Measurements from ENCODE around the gene POLR3B. TPM values are rescaled to one million over a fixed set of nuclear protein-coding genes. Genes with fewer than 3 reads are reported as not detected.
"Not testable (repeated sequence)": the region's sequence is repeated elsewhere in the genome, so short reads cannot be mapped to it uniquely, and the experiment has no call there.

Gene POLR3B
- polyA plus RNA-seq (ENCODE audit: insufficient read length in 12 of 12): 10 to 100 TPM in 10 of 12 donors, 1 to 10 TPM in 1, not detected in 1; 8.2 to 15.2 (median 14.3) TPM
- long read RNA-seq, donor 1, full-length matches to known transcripts: 1 of 1 reads
- long read RNA-seq, donor 1, partial matches to known transcripts: 0 of 1 reads
- long read RNA-seq, donor 1, other reads (novel, unspliced or antisense): 0 of 1 reads
- long read RNA-seq, donor 2, full-length matches to known transcripts: 3 of 3 reads
- long read RNA-seq, donor 2, partial matches to known transcripts: 0 of 3 reads
- long read RNA-seq, donor 2, other reads (novel, unspliced or antisense): 0 of 3 reads
- long read RNA-seq, donor 3: 0 reads
- long read RNA-seq, donor 4, full-length matches to known transcripts: 1 of 1 reads
- long read RNA-seq, donor 4, partial matches to known transcripts: 0 of 1 reads
- long read RNA-seq, donor 4, other reads (novel, unspliced or antisense): 0 of 1 reads
- long read RNA-seq, donor 5: 0 reads
- long read RNA-seq, donor 6: 0 reads
- long read RNA-seq, donor 7: 0 reads
- long read RNA-seq, donor 8, full-length matches to known transcripts: 1 of 1 reads
- long read RNA-seq, donor 8, partial matches to known transcripts: 0 of 1 reads
- long read RNA-seq, donor 8, other reads (novel, unspliced or antisense): 0 of 1 reads
- long read RNA-seq, donor 9: 0 reads
- long read RNA-seq, donor 10, full-length matches to known transcripts: 2 of 2 reads
- long read RNA-seq, donor 10, partial matches to known transcripts: 0 of 2 reads
- long read RNA-seq, donor 10, other reads (novel, unspliced or antisense): 0 of 2 reads
- long read RNA-seq, donor 11: 0 reads

DNA sequence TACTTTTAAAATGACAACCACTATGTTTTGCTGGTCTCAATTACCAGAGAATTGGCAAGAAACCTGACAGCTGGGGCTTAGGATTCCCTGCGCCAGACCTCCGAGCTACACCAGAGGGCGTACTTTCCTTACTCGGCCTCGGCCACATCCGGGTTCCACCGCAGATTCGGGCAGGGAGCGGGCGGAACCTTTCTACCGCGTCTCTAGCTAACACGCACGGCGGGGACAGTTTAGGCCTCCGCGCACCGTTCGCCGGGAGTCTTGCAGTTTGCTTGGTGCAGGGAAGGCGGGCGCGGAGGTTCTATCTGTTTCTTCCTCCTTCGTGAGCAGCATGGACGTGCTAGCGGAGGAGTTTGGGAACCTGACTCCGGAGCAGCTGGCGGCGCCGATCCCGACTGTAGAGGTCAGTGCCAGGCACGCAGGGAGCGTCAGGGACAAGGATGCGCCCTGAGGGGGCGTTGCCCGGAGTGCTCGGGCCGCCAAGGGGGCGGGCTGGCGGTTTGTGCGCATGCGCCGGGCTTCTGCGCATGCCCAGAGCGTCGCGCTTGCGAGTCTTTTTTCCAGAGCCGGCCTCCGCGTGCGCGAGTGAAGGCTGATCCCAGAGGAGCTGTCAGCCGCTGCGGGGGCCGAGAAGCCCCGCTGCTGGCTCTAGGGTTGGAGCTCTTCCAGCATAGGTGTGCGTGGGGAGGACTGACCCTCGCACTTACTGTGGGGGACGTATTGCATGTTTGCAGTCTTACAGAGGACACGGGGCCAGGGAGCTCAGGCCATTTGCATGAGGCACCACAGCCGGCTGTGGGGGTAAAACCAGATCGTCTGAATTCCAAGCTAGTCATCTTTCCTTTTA is at the start of gene POLR3B:
POLR3B (plus strand) TSS at position 200 of the 847 bp plus-strand sequence; CDS start at position 332, 132 bp downstream.
- peak; percentile 97 for DNase-seq

DNA sequence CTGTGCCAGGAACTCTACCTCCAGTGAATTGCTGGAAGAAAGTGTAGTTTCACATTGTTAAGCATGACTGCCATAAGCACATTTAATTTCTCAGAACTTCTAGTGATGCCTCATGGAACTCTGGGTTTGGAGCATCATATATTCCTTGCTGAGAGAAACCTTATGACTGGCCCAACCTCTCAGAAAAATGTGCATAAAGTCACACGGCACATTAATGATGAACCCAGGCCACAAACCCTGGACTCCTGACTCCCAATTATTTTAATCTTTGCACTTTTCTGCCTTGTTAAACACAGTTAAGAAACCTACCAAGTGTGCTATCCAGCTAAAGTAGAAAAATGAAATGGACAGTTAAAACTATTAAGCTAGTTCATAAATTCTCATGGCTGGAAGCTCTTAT is 49.4 kb upstream of the POLR3B start:
- no peak for DNase-seq

- no peak for DNase-seq
Observed at GRCh38 chr12:106308611-106309010, 48.9 kb upstream of the POLR3B start.

DNA sequence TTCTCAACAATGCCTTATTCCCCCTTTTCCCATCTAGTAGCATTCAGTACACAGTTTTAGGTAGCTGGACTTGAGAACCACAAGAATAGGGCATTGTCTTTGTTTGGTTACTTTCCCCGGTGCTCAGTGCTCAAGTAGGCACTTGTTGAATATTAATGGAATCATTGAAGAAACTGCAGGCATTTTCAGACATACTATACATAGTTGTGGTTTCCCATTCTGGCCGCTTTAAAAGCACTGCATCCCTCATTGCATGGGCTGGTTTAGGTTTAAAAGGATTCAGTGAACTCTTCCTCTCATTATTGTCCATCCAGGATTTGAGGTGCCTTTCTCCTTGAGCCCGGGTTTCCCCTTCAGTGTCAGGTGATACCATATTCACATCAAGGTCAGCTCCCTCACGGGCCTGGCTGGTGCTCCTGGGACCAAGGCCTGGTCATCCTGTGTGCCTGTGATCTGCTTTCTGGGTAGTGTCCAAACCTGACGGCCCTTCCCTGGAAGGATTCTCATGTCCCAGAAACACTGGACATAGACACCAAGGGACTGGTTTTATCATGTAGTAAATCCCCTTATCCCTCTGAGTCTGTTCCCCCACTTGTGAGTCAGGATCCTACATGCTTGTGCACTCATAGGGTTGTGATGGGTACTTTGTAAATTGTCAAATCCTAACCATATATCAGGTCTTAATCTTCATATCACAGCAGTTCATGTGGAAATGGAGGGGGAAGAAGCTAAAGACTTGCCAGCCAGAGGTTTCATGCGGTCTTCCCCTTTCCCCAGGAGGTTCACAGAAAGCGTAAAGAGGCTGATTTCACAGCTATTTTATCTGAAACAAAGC is 47.7 kb upstream of the POLR3B start:
- no peak for DNase-seq

DNA sequence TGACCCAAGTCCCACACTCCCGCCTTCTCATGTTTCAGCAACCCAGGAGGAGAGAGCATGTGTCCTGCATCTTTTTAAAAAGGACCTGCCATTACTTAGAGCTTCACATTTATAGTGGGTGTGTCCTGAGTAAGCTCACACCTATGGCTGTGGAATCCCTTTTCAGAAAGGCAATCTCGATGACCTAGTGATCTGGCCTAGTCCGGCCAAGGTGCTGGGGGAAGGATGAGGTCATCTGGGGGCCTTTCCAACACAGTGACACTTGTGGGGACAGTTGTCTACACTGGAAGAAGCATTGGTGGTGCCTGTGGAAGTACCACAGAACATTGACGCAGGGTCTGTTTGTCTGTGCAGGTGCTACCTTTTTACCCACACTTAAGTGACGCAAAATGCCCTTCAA is 46.9 kb upstream of the POLR3B start:
- DNase-seq: no peak

GRCh38 chr12:106311139-106311538 is 46.4 kb upstream of the POLR3B start:
- DNase-seq: no peak

GRCh38 chr12:106313413-106313812 is 44.1 kb upstream of the POLR3B start:
- not testable (repeated sequence) for DNase-seq

- no peak for DNase-seq
Observed at GRCh38 chr12:106315523-106315922, 42.0 kb upstream of the POLR3B start.

DNA sequence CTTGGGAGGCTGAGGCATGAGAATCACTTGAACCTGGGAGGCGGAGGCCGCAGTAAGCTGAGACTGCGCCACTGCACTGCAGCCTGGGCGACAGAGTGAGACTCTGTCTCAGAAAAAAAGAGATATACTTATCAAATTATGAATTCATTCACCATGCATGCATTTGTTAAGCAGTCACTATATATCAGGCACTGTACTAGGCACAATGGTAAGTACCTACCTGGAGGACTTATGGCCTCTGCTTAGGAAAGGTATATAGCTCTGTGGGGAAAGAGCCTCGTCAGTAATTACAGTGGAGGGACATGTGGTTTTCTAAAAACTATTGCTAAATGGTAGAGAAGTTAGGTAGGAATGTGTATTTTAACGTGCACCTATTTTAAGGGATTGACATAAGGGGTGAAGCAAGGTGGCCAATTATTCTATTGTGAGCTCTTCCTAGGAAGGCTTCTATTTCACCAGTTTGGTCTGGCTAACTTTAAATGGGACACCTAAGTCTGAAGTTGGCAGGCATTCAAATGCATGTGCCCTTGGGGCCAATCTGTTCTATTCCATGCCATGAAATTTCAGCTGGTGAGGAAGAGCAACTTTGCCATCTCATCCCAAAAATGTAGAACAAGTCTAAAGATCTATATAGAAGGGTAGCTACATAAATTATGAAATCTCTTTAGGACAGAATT is 40.0 kb upstream of the POLR3B start:
- no peak for DNase-seq

DNA sequence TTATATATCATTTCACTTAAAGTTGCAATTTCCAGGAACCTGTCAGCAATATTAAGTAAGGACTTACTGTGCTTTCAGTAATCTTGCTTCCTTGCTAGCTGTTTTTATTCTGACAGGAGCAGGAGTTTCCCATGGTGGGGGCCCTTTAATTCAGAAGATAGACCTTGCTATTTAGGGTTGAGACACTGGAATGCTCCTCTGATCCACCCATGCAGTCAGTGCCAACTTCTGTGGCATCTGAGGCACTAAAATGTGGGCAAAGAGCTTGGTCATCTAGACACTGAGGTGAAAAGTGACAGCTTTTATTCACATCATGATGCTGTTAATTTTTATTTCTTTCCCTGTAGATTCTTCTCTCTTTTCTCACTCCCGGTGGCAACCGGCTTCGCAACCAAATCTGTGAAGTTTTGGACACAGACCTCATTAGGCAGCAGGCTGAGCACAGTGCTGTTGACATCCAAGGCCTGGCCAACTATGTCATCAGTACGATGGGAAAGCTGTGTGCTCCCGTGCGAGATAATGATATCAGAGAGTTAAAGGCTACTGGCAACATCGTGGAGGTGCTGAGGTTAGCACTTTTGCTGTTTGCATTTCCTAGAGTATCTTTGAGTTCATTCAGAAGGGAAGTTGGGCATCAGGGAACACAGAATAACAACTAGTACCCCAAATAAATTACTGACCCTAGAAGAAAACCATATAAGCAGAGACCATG is 36.3 kb upstream of the POLR3B start:
- no peak for DNase-seq

- no peak for DNase-seq
Observed at GRCh38 chr12:106323537-106323936, 34.0 kb upstream of the POLR3B start.

DNA sequence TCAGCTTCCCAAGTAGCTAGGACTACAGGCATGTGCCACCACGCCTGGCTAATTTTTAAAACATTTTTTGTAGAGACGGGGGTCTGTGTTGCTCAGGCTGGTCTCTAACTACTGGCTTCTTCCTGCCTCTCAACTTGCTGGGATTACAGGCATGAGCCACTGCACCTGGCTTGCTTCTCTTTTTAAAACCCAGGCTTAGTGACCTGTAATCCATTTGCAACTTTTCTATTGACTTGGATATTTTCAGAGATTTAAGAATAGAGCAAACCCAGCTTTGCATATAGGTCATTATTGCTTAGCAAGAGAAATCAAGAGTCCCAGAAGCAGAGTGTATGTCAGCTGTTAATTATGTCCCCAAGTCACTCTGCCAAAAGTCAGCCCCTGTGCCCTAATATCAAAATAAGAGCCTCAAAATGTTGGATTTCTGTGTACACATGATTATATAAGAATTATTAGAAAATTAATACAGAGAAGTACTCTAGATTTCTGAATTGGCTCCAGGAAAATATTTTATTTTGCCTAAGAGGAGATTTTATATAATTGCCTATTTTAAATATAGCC is 30.2 kb upstream of the POLR3B start:
- DNase-seq: no peak

GRCh38 chr12:106328735-106329134 is 28.8 kb upstream of the POLR3B start:
- no peak for DNase-seq

GRCh38 chr12:106329231-106329982 is 28.1 kb upstream of the POLR3B start:
- DNase-seq: no peak

GRCh38 chr12:106331599-106331998 is 25.9 kb upstream of the POLR3B start:
- DNase-seq: no peak

- no peak for DNase-seq
Observed at GRCh38 chr12:106332536-106332935, 25.0 kb upstream of the POLR3B start.

DNA sequence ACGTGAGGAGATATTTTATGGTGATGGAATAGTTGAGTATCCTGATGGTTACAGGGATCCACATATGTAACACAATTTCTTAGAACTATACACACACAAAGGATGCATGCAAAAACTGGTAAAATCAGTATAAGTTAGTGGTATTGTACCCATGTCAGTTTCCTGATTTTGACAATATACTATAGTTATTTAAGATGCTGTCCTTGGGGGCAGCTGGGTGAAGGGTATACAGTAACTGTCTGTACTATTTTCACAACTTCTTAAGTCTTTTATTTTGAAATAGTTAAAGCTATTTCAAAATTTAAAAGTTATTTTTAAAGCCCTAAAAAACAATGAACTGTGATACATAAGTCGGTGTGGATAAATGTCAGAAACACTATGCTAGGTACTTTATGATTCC is 24.5 kb upstream of the POLR3B start:
- no peak for DNase-seq

- no peak for DNase-seq
Observed at GRCh38 chr12:106333756-106334155, 23.8 kb upstream of the POLR3B start.

All from muscle of arm (tissue), 14 donors.